Measurements from ENCODE around the gene MISFA.
A peak's percentile ranks its signal among the peaks of the same experiment; 100 is the strongest.

Gene MISFA

DNA sequence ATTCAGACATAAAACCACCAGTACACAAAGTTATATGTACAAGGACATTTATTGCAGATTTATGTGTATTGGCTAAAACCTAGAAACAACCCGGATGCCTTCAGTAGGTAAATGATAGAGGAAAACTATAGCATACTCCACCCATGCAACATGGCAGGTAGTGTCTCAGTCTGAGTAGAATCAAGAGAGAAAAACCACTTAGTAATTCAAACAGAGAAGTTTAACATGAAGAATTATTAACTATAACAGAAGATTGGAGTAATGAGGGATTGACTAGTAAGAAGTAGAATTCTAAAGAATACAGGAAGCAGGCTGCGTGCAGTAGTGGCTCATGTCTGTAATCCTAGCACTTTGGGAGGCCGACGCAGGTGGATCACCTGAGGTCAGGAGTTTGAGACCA, 50.8 kb downstream of the MISFA start:
- TF ChIP-seq ZBTB7A (IDR thresholded peaks at IDR 0.05; ENCODE audit: low read depth) (no peak), CREB1 (IDR thresholded peaks at IDR 0.05; ENCODE audit: low read depth) (no peak), EP300 (IDR thresholded peaks at IDR 0.05; ENCODE audit: borderline replicate concordance) (no peak), NFIC (IDR thresholded peaks at IDR 0.05) (no peak), FOXM1 (IDR thresholded peaks at IDR 0.05; ENCODE audit: borderline replicate concordance, low read depth) (no peak), CEBPB (IDR thresholded peaks at IDR 0.05) (no peak), RAD21 (IDR thresholded peaks at IDR 0.05; ENCODE audit: low read depth) (no peak), YY1 (IDR thresholded peaks at IDR 0.05; ENCODE audit: low read depth) (no peak)
- TF ChIP-seq, protein P1, sequence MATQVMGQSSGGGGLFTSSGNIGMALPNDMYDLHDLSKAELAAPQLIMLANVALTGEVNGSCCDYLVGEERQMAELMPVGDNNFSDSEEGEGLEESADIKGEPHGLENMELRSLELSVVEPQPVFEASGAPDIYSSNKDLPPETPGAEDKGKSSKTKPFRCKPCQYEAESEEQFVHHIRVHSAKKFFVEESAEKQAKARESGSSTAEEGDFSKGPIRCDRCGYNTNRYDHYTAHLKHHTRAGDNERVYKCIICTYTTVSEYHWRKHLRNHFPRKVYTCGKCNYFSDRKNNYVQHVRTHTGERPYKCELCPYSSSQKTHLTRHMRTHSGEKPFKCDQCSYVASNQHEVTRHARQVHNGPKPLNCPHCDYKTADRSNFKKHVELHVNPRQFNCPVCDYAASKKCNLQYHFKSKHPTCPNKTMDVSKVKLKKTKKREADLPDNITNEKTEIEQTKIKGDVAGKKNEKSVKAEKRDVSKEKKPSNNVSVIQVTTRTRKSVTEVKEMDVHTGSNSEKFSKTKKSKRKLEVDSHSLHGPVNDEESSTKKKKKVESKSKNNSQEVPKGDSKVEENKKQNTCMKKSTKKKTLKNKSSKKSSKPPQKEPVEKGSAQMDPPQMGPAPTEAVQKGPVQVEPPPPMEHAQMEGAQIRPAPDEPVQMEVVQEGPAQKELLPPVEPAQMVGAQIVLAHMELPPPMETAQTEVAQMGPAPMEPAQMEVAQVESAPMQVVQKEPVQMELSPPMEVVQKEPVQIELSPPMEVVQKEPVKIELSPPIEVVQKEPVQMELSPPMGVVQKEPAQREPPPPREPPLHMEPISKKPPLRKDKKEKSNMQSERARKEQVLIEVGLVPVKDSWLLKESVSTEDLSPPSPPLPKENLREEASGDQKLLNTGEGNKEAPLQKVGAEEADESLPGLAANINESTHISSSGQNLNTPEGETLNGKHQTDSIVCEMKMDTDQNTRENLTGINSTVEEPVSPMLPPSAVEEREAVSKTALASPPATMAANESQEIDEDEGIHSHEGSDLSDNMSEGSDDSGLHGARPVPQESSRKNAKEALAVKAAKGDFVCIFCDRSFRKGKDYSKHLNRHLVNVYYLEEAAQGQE (IDR thresholded peaks at IDR 0.05; ENCODE audit: low read depth): no peak
- TF ChIP-seq, protein P2, sequence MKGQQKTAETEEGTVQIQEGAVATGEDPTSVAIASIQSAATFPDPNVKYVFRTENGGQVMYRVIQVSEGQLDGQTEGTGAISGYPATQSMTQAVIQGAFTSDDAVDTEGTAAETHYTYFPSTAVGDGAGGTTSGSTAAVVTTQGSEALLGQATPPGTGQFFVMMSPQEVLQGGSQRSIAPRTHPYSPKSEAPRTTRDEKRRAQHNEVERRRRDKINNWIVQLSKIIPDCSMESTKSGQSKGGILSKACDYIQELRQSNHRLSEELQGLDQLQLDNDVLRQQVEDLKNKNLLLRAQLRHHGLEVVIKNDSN (IDR thresholded peaks at IDR 0.05): no peak
- TF ChIP-seq, protein P3, sequence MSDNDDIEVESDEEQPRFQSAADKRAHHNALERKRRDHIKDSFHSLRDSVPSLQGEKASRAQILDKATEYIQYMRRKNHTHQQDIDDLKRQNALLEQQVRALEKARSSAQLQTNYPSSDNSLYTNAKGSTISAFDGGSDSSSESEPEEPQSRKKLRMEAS (IDR thresholded peaks at IDR 0.05): no peak

DNA sequence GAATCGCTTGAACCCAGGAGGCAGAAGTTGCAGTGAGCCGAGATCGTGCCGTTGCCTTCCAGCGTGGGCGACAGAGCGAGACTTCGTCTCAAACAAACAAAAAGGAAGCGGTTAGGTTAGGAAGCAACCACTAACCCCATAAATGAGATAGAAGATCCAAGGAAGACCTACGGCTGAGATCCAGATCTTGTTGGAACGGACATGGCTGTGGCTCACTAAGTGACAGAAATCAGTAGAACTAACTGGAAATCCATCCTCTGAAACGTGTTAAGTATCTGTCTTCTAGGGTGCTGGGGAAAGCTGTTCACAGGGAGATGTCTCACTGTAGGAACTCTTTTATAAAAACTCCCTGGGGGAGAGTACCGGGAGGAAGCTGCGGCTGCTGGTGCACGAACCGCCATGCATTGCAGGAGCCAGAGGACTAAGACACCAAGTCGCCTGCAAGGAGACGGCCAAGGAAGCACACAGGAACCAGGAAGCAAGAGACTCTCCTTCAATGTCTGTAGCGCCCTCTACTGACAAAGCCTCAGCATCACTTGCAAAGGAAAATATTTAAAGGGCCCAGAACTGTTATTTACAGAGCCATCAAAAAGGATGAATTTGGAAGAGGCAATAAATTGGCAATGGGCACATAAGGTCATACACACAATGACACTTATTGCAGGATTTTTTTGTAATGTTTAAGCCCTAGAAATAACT, 51.4 kb downstream of the MISFA start:
- peak; percentile 77 for TF ChIP-seq RAD21 (IDR thresholded peaks at IDR 0.05; ENCODE audit: low read depth)
- no peak for TF ChIP-seq TCF12 (IDR thresholded peaks at IDR 0.05; ENCODE audit: low read depth)
